ENCODE measurements around the gene SOAT2. TPM values are rescaled to one million over a fixed set of nuclear protein-coding genes. Genes with fewer than 3 reads are reported as not detected.

SOAT2 gene
- total RNA-seq, 1 experiment from 2014 or later, result not detected

DNA sequence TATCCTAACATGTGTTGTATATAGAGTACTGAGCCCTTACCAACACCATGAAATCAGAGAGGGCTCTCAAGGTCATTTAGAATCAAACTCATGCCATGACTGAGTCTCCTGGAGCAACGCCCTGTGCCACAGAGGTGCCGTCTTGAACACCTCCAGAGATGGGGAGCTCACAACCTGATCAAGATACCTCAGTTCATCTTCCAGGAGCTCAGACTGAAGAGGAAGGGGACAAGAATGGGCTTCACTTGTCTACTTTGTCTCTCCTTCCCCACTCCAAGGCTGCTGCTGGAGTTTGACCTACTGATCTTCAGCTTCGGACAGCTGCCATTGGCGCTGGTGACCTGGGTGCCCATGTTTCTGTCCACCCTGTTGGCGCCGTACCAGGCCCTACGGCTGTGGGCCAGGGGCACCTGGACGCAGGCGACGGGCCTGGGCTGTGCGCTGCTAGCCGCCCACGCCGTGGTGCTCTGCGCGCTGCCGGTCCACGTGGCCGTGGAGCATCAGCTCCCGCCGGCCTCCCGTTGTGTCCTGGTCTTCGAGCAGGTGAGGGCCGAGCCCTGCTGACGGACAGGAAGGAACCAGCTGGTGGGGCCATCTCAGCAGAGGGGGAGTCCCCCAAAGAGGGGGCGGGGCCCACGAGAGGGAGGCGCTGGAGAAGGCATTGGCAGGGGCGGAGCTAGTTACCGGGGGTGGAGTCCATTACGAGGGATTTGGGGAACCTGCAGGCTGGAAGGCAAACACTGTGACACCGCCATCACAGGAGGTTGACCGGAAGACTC is 12.0 kb downstream of the SOAT2 start:
- no peaks in the 10 kb centered on the region for H3K27me3 ChIP-seq
- no peak for DNase-seq
- H3K4me3 ChIP-seq, result no peak overlapping the region
- H3K36me3 ChIP-seq, result no peaks in the 10 kb centered on the region
- no peaks in the 10 kb centered on the region for H3K9me3 ChIP-seq

DNA sequence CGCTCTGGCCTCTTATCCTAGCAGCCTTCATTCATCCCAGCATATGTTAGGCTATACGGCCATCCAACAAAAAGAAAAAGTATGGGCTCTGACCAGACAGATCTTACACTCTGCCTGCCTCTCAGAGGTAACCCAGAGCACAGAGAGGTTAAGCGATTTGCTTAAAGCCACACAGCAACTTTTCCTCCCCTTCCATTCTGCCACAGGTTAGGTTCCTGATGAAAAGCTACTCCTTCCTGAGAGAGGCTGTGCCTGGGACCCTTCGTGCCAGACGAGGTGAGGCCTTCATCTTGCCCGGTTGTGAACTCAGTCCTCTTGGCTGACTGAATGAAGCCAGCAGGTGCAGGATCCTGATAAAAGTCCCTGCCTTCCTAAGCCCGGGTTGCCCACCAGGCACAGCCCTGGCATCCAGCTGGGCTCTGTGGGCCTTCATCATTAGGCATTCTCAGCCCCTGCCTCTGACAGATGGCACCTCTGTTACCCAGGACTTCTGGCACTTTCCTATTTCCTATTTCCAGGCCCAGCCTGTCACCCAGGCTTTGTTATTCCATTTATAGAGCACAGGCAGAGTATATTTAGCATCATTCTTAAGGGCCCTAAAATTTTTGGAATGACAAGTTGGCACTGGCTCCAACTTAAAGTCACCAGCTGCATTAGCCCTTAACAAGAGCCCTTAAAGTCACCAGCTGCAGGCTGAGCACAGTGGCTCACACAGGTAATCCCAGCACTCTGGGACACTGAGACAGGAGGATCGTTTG is 12.8 kb downstream of the SOAT2 start:
- no peaks in the 10 kb centered on the region for H3K36me3 ChIP-seq
- no peak for DNase-seq
- no peaks in the 10 kb centered on the region for H3K27me3 ChIP-seq
- no peak overlapping the region for H3K4me3 ChIP-seq
- no peaks in the 10 kb centered on the region for H3K9me3 ChIP-seq

DNA sequence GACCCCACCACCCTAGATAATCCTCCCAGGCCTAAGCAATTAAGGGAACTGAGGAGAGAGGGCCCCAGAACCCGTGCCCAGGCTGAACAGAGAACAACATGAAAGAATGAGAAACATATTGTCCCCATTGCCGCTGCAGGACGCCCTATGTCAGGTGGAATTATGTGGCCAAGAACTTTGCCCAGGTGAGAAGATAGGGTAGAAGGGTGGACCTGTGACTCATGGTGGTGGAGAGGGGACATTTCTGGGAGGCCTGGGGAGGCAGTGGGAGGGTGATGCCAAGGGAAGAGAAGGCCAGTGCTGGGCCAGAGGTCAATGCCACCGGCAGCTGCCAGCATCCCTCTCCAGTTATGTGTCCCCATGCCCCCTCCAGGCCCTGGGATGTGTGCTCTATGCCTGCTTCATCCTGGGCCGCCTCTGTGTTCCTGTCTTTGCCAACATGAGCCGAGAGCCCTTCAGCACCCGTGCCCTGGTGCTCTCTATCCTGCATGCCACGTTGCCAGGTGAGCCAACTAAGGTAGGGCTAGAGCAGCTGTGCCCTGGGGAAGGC is 15.5 kb downstream of the SOAT2 start:
- DNase-seq, result no peak
- no peaks in the 10 kb centered on the region for H3K36me3 ChIP-seq
- no peak overlapping the region for H3K4me3 ChIP-seq
- no peaks in the 10 kb centered on the region for H3K9me3 ChIP-seq
- no peaks in the 10 kb centered on the region for H3K27me3 ChIP-seq

DNA sequence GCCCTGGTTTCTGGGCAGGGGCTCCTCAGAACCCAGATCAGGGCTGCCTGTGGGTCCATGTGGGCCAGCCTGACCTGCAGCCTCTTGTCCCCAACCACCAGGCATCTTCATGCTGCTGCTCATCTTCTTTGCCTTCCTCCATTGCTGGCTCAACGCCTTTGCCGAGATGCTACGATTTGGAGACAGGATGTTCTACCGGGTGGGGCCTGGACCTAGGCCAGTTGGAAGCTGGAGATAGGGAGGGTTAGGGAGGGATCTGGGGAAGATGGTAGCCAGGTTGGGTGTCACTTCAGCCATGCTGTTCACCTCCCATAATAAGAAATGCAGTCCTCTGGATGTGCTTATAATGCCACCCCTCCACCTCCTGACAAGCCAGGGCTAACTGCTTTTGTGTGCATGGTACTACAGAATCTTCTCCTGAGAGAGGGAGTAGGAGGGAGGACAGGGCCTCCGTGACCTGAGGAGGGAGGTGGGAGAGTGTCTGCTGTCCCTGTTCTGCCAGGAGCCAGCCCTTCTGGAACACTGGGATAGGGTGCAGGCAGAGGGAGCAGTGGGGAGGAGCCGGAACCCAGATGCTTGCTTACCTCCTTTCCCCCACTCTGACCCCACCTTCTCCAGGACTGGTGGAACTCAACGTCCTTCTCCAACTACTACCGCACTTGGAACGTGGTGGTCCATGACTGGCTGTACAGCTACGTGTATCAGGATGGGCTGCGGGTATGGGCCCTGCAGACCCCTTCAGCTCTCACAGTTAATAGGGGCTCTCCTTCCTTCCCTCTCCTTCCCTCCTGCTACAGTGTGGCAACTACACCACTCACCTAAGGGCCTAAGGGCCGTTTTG is 17.6 kb downstream of the SOAT2 start:
- no peak for DNase-seq
- H3K9me3 ChIP-seq, result no peaks in the 10 kb centered on the region
- H3K27me3 ChIP-seq, result no peaks in the 10 kb centered on the region
- H3K36me3 ChIP-seq, result no peaks in the 10 kb centered on the region
- H3K4me3 ChIP-seq, result no peak overlapping the region

DNA sequence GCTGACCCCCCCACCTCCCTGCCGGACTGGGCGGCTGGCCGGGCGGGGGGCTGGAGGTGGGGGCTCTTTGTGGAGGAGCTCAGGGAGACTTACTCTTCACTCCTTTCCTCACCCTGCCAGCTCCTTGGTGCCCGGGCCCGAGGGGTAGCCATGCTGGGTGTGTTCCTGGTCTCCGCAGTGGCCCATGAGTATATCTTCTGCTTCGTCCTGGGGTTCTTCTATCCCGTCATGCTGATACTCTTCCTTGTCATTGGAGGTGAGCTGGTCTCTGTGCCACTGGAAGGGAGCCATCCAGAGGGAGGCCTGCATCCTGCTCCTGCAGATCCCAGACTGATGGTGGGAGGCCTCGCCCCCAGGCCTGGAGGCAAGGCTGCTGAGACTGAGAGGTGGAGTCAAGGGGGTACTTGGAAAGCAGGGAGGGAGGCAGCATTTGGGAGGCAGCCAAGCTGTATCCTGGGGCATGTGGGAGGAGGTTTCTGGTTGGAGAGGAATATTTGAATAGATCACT is 19.7 kb downstream of the SOAT2 start:
- Histone ChIP-seq H3K9me3 (no peaks in the 10 kb centered on the region), H3K4me3 (no peak overlapping the region), H3K36me3 (no peaks in the 10 kb centered on the region), H3K27me3 (no peaks in the 10 kb centered on the region)
- peak; percentile 22 for DNase-seq

DNA sequence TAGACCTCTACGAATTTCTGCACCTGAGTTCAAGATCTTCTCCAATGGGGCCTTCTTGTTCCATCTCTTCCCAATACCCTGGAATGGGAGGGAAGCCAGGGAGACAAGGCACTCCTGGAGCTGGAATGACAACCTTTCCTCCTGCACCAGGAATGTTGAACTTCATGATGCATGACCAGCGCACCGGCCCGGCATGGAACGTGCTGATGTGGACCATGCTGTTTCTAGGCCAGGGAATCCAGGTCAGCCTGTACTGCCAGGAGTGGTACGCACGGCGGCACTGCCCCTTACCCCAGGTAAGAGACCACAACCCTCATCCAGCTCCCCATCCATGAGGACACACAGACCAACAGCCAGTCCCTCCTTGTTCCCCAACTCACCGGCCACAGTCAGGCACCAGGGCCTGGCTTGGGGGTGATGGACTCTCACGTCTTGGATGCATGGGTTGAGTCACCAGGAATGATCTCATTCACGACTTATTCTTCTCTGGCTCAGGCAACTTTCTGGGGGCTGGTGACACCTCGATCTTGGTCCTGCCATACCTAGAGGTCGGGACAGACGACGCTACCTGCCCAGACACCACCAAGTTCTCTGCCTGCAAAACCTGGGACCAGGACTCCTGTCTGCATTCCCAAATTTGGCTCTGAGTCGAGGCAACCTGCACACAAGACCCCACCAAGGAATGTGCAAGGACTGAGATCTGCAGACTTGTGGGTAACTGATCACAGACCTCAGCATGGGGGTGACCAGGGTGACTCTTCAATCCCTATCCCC is 20.5 kb downstream of the SOAT2 start:
- Histone ChIP-seq H3K9me3 (no peaks in the 10 kb centered on the region), H3K27me3 (no peaks in the 10 kb centered on the region), H3K36me3 (no peaks in the 10 kb centered on the region), H3K4me3 (no peak overlapping the region)
- DNase-seq, result peak; percentile 30

DNA sequence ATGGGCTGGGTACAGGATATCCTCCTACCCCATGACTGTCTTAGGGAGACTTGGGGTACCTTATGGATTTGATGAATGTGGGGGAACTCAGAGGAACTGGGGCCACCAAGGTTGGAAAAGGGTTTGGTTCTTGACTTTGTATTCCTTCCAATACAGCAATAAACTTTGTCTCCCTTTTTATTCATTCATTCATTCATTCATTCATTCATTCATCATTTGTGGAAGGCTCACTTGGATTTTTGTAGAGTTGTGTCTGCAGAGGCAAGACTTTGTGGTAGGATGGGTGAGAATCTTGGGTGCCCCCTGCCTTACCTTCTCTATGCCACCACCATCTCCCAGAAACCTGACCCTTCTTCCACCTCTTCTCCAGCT is 21.1 kb downstream of the SOAT2 start:
- Histone ChIP-seq H3K36me3 (no peaks in the 10 kb centered on the region), H3K9me3 (no peaks in the 10 kb centered on the region), H3K27me3 (no peaks in the 10 kb centered on the region), H3K4me3 (no peak overlapping the region)
- no peak for DNase-seq

DNA sequence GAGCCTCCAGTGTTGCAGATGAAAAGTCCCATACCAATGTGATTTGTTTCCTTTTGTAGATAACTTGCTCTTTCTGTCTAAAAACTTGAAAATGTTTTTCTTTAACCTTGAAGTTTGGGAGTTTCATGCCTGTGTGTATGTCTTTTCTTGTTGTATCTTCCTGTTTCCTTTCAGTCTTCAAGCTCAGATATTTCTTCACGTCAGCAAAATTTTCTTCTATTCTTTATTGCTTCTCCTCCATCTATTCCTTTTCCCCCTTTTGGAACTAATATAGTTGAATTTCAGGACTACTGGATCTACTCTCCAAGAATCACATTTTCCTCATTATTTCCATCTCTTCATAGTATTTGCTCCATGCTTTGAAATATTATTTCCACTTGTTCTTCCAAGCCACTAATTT is 23.9 kb downstream of the SOAT2 start:
- H3K27me3 ChIP-seq, result no peaks in the 10 kb centered on the region
- no peaks in the 10 kb centered on the region for H3K36me3 ChIP-seq
- H3K9me3 ChIP-seq, result no peaks in the 10 kb centered on the region
- H3K4me3 ChIP-seq, result no peak overlapping the region
- DNase-seq, result no peak

DNA sequence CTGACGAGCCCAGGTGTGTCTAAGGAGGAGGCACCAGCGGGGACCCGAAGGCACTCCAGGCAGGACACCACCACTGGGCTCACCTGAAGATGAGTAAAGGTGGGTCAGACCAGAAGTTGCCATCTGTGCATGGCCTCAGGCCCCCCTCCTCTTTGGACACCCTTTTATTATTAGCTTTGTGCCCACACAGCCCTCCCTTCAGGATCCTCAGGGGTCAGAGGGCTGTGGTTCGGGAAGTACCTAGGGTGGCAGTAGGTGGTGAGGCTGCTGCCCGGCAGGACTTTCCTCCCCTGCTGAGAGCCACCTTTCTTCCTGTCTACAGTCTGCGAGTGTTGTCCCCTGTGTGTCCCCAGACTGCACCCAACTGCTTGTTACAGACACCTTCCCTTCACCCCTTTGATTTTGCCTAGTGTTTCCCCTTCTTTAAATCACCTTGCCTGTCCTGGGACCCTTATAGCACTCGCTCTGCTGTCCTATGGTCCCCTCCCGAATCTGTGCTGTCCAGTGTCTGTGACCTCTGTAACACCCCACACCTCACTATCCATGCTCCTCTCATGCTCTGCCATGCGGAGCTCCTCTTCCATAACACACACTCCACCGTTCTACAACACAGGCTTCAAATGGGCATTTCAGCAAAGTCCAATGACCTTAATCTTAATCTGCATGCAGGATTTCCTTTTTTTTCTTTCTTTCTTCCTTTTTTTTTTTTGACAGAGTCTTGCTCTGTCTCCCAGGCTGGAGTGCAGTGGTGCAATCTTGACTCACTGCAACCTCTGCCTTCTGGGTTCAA is 25.7 kb downstream of the SOAT2 start:
- no peaks in the 10 kb centered on the region for H3K9me3 ChIP-seq
- H3K27me3 ChIP-seq, result no peaks in the 10 kb centered on the region
- H3K4me3 ChIP-seq, result no peak overlapping the region
- no peak for DNase-seq
- H3K36me3 ChIP-seq, result no peaks in the 10 kb centered on the region

DNA sequence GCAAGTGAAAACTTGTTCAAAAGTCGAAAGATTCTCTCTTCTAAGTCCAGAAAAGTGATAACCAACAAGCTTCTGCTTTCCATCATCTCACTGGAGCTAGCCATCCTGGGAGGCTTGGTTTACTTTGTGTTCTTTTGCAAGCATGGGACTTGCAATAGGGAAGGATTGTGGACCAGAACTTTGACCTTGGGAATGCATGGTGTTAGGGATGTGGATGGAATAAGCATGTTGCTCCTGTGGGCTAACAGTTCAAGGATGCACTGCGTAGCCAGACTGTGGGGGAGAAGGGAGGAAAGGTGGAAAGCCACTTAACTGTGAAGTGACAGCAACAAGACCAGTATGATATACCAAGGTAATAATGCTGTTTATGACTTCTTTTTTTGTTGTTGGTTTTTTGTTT is 28.6 kb downstream of the SOAT2 start:
- no peaks in the 10 kb centered on the region for H3K27me3 ChIP-seq

DNA sequence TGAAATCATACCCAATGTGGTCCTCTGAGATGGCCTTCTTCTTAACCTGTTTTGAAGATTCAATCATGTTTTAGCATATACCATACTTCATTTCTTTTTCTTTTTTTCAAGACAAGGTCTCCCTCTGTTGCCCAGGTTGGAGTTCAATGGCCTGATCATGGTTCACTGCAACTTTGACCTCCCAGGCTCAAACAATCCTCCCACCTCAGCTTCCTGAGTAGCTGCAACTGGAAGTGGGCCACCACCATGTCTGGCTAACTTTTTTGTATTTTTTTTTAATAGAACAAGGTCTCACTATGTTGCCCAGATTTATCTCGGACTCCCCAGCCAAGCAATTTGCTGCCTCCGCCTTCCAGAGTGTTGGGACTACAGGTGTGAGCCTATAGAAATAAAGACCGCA is 30.4 kb downstream of the SOAT2 start:
- H3K27me3 ChIP-seq, result no peaks in the 10 kb centered on the region
- DNase-seq, result no peak
- no peaks in the 10 kb centered on the region for H3K36me3 ChIP-seq
- no peak overlapping the region for H3K4me3 ChIP-seq
- peaks cover 5% of the 10 kb centered on the region for H3K9me3 ChIP-seq

More for the DNA sequence above, 28.6 kb downstream of the SOAT2 start:
- Histone ChIP-seq H3K36me3 (no peaks in the 10 kb centered on the region), H3K9me3 (no peaks in the 10 kb centered on the region; the same call in 1 of the 2 replicates), H3K4me3 (no peak overlapping the region)
- no peak for DNase-seq

DNA sequence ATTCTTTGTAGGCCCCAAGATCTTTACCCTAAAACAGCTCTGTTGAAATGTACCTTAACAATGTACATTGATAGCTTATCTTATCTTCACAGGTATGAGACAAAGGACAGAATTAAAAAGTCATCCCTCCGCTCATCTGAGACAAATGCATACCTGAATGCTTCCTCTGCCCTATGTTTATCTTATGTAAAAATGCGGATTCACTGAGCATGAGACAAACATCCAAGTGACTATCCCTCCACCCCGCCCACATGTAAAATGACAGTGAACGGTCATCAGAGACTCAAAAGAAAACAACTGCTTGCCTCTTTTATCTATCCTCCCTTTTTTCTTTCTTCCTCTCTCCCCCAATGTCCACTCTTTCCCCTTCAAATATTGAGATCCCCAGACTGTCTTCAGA is 40.1 kb downstream of the SOAT2 start:
- H3K4me3 ChIP-seq, result no peak overlapping the region
- H3K9me3 ChIP-seq, result no peaks in the 10 kb centered on the region
- no peaks in the 10 kb centered on the region for H3K36me3 ChIP-seq
- H3K27me3 ChIP-seq, result no peaks in the 10 kb centered on the region
- DNase-seq, result no peak

DNA sequence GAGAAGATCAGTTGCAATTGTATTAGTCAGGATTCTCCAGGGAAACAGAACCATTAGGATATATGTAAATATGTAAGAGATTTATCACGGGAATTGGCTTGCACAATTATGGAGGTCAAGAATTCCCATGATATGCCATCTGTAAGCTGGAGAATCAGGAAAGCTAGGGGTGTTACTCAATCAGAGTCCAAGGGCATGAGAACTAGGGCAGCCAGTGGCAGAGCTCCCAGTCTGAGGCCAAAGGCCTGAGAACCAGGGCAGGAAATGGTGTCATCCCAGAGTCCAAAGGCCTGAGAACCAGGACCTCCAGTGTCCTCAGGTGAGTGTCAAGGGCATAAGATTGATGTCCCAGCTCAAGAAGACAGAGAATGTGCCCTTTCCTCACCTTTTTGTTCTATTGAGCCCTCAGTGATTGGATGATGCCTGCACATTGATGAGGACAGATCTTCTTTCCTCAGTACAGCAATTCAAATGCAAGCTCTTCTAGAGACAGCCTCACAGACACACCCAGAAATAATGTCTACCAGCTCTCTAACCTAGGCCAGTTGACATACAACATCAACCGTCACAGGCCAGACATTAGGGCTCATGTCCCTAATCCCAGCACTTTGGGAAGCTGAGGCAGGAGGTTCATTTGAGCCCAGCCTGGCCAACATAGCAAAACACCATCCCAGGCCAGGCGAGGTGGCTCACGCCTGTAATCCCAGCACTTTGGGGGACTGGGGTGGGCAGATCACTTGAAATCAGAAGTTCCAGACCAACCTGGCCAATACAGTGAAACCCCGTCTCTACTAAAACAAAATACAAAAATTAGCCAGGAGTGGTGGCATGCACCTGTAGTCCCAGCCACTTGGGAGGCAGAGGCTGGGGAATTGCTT is 42.3 kb downstream of the SOAT2 start:
- H3K4me3 ChIP-seq, result no peak overlapping the region
- no peaks in the 10 kb centered on the region for H3K9me3 ChIP-seq
- DNase-seq, result peak; percentile 22
- no peaks in the 10 kb centered on the region for H3K36me3 ChIP-seq
- no peaks in the 10 kb centered on the region for H3K27me3 ChIP-seq

DNA sequence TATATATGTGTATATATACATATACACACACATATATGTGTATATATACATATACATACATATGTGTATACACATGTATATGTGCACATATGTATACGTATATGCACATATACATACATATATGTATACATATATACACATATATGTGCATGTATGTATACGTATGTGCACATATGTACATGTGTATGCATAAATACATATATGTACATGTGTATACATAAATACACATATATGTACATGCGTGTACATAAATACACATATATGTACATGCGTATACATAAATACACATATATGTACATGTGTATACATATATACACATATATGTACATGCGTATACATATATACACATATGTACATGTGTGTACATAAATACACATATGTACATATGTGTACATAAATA is 43.9 kb downstream of the SOAT2 start:
- Histone ChIP-seq H3K4me3 (no peak overlapping the region), H3K9me3 (no peaks in the 10 kb centered on the region), H3K27me3 (no peaks in the 10 kb centered on the region), H3K36me3 (no peaks in the 10 kb centered on the region)
- no peak for DNase-seq

DNA sequence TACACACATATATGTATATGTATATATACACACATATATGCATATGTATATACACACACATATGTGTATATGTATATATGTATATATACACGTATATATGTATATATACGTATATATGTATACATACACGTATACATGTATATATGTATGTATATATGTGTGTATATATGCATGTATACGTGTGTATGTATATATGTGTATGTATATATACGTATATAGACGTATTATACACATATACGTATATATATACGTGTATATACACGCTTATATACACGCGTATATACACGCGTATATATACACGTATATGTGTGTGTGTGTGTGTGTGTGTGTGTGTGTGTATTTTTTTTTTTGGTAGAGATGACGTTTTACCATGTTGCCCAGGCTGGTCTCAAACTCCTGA is 44.4 kb downstream of the SOAT2 start:
- H3K27me3 ChIP-seq, result no peaks in the 10 kb centered on the region
- no peaks in the 10 kb centered on the region for H3K36me3 ChIP-seq
- no peak overlapping the region for H3K4me3 ChIP-seq
- DNase-seq, result no peak
- H3K9me3 ChIP-seq, result no peaks in the 10 kb centered on the region

Data from MG63 (cell line).